22Rv1 (cell line): Measurements from ENCODE around the gene COL23A1.
A peak's percentile ranks its signal among the peaks of the same experiment; 100 is the strongest.

Experiments used
- H3K27ac ChIP-seq: fragments of 450-650 bp; 2 replicates; pipeline ENCODE4 v1.5.1; 2017
- ZFX ChIP-seq: fragments of 450-650 bp; IDR thresholded peaks from 2 replicates; pipeline ENCODE4 v1.6.1; 2017; ENCODE audit warnings: antibody characterized with exemption, borderline replicate concordance
- TF ChIP-seq, protein P1 (sequence below): fragments of 450-650 bp; IDR thresholded peaks from 2 replicates; pipeline ENCODE4 v1.5.1; 2017; ENCODE audit warnings: mild to moderate bottlenecking

Gene COL23A1

DNA sequence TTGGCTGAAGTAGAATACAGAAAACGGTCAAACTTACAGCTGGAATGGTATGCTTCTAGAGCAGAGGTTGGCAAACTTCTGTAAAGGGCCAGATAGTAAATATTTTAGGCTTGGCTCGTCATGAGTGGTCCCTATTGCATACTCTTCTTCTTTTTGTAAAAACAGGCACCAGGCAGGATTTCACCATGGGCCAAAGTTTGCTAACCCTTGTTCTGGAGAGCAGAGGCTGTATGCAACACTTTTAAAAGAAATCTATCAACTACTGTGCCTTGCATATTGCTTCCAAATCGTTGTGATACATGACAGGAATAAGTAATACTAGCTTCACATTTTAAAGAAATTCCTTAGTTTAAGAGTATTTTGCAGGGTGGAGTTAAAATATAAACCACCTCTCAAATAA, 15.6 kb upstream of the COL23A1 start:
- no peak overlapping the region for H3K27ac ChIP-seq
- no peak for TF ChIP-seq ZFX

DNA sequence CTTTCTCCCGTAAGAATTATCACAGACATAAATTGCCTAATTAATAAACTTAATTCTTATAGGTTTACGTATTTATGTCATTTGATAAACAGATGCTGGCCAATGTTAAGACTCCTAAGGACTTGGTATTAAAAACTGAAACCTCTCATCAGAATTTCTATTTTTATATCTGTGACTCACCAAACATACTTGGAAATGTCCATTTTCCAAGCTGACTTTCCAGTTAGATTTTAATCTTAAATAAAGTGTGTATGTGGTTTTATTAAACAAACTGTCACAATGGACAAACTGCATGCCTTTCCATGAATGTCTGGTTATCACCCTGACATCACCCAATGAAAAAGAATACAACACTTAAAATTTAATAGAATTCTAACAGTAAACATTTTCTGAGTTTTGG, 12.6 kb upstream of the COL23A1 start:
- no peak overlapping the region for H3K27ac ChIP-seq
- TF ChIP-seq ZFX: no peak
- TF ChIP-seq, protein P1, sequence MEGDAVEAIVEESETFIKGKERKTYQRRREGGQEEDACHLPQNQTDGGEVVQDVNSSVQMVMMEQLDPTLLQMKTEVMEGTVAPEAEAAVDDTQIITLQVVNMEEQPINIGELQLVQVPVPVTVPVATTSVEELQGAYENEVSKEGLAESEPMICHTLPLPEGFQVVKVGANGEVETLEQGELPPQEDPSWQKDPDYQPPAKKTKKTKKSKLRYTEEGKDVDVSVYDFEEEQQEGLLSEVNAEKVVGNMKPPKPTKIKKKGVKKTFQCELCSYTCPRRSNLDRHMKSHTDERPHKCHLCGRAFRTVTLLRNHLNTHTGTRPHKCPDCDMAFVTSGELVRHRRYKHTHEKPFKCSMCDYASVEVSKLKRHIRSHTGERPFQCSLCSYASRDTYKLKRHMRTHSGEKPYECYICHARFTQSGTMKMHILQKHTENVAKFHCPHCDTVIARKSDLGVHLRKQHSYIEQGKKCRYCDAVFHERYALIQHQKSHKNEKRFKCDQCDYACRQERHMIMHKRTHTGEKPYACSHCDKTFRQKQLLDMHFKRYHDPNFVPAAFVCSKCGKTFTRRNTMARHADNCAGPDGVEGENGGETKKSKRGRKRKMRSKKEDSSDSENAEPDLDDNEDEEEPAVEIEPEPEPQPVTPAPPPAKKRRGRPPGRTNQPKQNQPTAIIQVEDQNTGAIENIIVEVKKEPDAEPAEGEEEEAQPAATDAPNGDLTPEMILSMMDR: no peak

DNA sequence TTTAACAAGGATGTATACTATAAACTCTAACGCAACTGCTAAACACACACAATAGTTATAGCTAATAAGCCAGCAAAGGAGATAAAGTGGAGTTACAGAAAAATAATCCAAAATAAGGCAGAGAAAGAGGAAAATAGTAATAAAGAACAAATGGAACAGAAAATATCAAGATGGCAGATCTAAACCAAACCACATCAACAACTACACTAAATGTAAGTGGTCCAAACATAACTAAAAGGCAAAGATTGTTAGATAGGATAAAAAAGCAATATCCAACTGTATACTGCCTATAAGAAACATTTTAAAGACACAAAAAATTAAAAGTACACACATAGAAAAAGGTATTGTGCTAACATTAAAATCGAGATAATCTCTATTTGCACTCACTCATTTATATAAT, 5.6 kb upstream of the COL23A1 start:
- no peak overlapping the region for H3K27ac ChIP-seq
- TF ChIP-seq ZFX: no peak
- TF ChIP-seq, protein P1: no peak

DNA sequence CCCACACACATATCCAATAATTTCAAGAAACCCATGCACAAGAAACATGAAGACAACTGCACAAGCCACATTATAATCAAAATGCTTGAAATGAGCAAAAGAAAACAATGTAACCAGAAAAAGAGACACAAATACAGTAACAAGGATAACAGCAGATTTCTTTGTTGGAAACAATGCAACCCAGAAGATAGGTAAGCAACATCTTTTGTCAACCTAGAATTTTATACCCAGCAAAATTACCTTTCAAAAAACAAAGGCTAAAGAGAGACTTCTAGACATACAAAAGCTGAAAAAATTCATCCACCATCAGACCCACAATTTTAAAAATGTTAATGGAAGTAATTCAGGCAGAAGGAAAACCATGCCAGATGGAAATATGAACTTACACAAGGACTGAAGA, 5.0 kb upstream of the COL23A1 start:
- H3K27ac ChIP-seq: no peak overlapping the region
- TF ChIP-seq ZFX: no peak
- TF ChIP-seq, protein P1: no peak

DNA sequence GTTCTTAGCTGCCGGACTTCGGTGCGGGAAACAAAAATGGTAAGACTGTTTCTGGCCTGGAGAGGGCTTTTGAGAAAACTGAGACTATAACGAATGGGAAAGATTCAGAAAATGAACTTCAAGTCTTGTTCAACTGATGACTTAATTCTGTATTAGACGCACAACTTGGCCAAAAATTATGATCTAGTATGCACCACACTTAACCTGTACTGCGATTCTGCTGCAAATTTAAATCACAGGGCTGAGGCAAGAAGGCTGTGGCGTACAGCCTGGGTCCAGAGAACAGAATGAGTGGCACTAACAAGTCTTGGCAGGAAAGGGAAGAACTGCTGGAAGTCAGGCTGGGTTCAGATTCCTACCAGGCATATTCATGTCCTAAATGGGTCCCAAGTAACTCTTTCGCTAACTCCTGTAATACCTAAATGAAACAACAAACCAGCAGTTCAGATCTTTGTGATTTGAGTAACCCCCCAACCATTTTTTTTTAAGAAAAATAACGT, 781 bp upstream of the COL23A1 start:
- no peak for TF ChIP-seq ZFX
- TF ChIP-seq, protein P1: peak; percentile 56
- H3K27ac ChIP-seq: no peak overlapping the region

DNA sequence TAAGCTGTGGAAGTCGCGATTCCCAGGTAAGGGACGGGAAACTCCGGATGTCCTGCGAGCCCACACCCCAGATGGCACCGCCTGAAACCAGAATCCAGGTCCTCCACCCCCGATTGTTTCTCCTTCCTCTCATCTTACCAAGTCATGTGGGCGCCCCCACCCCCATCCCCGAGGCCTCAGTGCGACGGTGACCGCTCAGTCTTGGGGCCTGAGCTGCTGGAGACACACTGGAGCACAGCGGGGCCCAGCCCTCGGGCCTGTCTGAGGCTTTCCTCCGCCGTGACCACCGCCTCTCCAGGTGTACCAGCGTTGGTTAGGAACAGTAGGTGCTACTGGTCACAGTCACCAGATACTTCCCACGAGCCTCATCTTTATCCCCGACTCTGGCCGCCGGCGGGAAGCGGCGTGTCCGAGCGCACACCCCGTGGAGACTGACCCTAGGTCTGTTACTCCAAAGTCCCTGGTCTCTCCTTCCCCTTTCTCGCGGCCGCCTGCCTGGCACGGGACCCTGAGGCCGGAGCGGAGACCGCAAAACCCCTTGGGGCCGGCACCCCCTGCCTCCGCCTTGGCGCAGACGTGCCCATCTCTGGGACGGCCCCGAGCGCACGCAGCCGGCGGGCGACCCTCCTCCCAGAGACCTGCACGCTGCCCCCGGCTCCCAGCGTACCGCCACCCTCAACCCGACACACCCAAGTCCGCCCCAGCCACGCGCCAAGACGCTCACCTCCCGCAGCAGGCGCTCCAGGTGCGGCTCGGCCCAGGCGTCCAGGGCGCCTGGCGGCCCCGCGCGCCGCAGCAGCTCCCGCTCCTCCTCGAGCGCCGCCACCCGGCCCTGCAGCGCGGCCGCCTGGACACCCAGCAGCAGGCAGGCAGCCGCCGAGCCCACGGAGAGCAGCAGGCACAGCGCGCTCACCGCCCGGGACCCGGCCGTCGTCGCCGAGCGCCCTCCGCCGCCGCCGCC, 733 bp downstream of the COL23A1 start:
- no peak overlapping the region for H3K27ac ChIP-seq
- TF ChIP-seq ZFX: no peak
- TF ChIP-seq, protein P1: no peak

DNA sequence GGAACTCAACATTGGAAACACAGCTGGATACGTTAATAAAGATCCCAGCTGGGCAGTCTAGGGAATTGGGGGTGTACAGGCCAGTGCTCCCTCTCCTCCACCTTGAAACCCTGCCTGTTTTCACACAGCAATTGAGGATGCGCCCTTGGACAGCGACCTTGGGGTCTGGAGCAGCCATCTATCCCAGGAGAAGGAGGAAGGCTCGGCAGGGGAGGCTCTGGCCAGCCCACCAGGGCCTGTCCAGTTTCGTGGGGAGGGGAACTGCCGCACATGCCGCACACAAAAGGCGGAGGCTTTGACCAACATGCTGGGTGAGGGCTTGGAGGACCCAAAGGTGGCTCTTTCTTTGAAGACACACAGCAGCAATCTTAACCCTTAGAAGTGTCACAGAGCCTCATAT, 1.4 kb downstream of the COL23A1 start:
- TF ChIP-seq, protein P1: no peak
- no peak for TF ChIP-seq ZFX
- no peak overlapping the region for H3K27ac ChIP-seq
